Mesendoderm (in vitro differentiated cells): ENCODE data around the gene POLR3G.
A peak's percentile ranks its signal among the peaks of the same experiment; 100 is the strongest.

ENCODE experiments used
- DNase-seq: peaks from one replicate; pipeline ENCODE4 v3.0.0; 2013
- H2AK5ac ChIP-seq: 2 replicates; pipeline ENCODE4 v1.6.1; 2013; ENCODE audit warnings: low read length, inconsistent platforms
- H2BK120ac ChIP-seq: 2 replicates; pipeline ENCODE4 v1.6.1; 2013; ENCODE audit warnings: low read depth, mild to moderate bottlenecking, low read length, moderate library complexity, mixed read lengths
- H2BK15ac ChIP-seq: replicated peaks from 2 replicates; pipeline ENCODE4 v1.6.1; 2013; ENCODE audit warnings: low read depth, mild to moderate bottlenecking, moderate library complexity
- H2BK5ac ChIP-seq: 2 replicates; pipeline ENCODE4 v1.6.1; 2013; ENCODE audit warnings: low read length, inconsistent platforms
- H3K18ac ChIP-seq: 2 replicates; pipeline ENCODE4 v1.6.1; 2013; ENCODE audit warnings: mild to moderate bottlenecking, low read length, mixed read lengths
- H3K23ac ChIP-seq: one replicate; pipeline ENCODE4 v1.6.1; 2013; ENCODE audit warnings: low read length
- H3K27ac ChIP-seq: 2 replicates; pipeline ENCODE4 v1.5.1; 2013; ENCODE audit warnings: low read depth, mild to moderate bottlenecking, inconsistent platforms, low read length, moderate library complexity
- H3K27me3 ChIP-seq: 2 replicates; pipeline ENCODE4 v1.6.1; 2013; ENCODE audit warnings: low read length, control low read depth, mild to moderate bottlenecking, inconsistent platforms; ENCODE audit not compliant: insufficient read depth, poor library complexity
- H3K36me3 ChIP-seq: 2 replicates; pipeline ENCODE4 v1.6.1; 2013; ENCODE audit warnings: low read length, inconsistent platforms; ENCODE audit not compliant: control insufficient read depth, insufficient read depth
- H3K4ac ChIP-seq: one replicate; pipeline ENCODE4 v1.6.1; 2013; ENCODE audit warnings: low read depth, mild to moderate bottlenecking, low read length, moderate library complexity
- H3K4me1 ChIP-seq: 2 replicates; pipeline ENCODE4 v1.6.1; 2013; ENCODE audit warnings: low read depth, low read length, inconsistent platforms; ENCODE audit not compliant: control insufficient read depth
- H3K4me2 ChIP-seq: 2 replicates; pipeline ENCODE4 v1.6.1; 2013; ENCODE audit warnings: low read length
- H3K4me3 ChIP-seq: 2 replicates; pipeline ENCODE4 v1.5.1; 2013; ENCODE audit warnings: mild to moderate bottlenecking, low read length
- H3K56ac ChIP-seq: one replicate; pipeline ENCODE4 v1.6.1; 2013; ENCODE audit warnings: low read length
- H3K79me1 ChIP-seq: 2 replicates; pipeline ENCODE4 v1.6.1; 2013; ENCODE audit warnings: low read length, inconsistent platforms
- H3K79me2 ChIP-seq: 2 replicates; pipeline ENCODE4 v1.6.1; 2013; ENCODE audit warnings: mild to moderate bottlenecking, low read length; ENCODE audit not compliant: control insufficient read depth, insufficient read depth
- H3K9ac ChIP-seq: 2 replicates; pipeline ENCODE4 v1.6.1; 2013; ENCODE audit warnings: low read length, inconsistent platforms
- H4K5ac ChIP-seq: one replicate; pipeline ENCODE4 v1.6.1; 2013; ENCODE audit warnings: low read length
- H4K8ac ChIP-seq: one replicate; pipeline ENCODE4 v1.6.1; 2013; ENCODE audit warnings: low read depth, mild to moderate bottlenecking, control low read depth, low read length, moderate library complexity
- WGBS: extraction: QIAGEN DNeasy Blood & Tissue Kit; methylation state at CpG from one replicate; pipeline ENCODE4 v1.1.7; 2013; ENCODE audit warnings: low lambda C conversion rate, missing lambda C conversion rate; ENCODE audit not compliant: insufficient coverage; ENCODE audit errors: extremely low coverage; 5-methylcytosine and 5-hydroxymethylcytosine counted together

The POLR3G gene

DNA sequence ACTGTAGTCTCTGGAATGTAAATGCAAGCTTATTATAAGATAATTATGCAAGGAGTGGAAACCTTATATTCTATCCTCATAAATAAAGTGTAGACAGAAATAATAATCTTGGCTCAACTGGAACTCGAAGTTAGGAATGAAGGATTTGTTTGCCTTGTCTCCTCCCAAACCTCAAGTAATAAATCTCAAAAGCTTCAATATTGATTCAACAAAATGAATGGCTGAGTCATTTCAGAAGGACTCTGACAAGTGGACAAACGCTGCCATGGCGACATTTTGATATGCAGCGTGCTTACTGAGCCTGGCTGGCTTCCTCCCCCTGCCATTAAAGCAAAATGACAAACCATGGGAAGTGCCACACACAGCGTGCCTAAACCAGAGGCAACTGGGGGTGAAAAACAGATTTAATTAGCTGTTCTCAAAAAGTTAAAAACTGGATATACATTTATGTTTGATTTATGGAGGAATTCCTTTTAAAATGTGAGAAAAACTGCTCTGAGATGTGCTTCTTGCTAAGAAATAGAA is 73.5 kb downstream of the POLR3G start:
- no peaks in the 10 kb centered on the region for H3K79me2 ChIP-seq
- H2BK5ac ChIP-seq = no peak overlapping the region
- no peak overlapping the region for H3K23ac ChIP-seq
- no peak overlapping the region for H3K9ac ChIP-seq
- H3K56ac ChIP-seq = no peak overlapping the region
- no peak overlapping the region for H3K4me3 ChIP-seq
- no peaks in the 10 kb centered on the region for H3K36me3 ChIP-seq
- no peak overlapping the region for H3K18ac ChIP-seq
- H3K4ac ChIP-seq = no peak overlapping the region
- no peaks in the 10 kb centered on the region for H3K4me1 ChIP-seq
- no peak overlapping the region for H2BK120ac ChIP-seq
- no peak overlapping the region for H4K8ac ChIP-seq
- no peak overlapping the region for H2AK5ac ChIP-seq
- DNase-seq = peak; percentile 46
- H3K4me2 ChIP-seq = no peak overlapping the region
- H3K79me1 ChIP-seq = no peaks in the 10 kb centered on the region
- H2BK15ac ChIP-seq = no peak overlapping the region
- H3K27ac ChIP-seq = no peak overlapping the region
- no peaks in the 10 kb centered on the region for H3K27me3 ChIP-seq
- no CpG with 5 or more reads among the region's 5 CpGs for WGBS
- H4K5ac ChIP-seq = no peak overlapping the region

DNA sequence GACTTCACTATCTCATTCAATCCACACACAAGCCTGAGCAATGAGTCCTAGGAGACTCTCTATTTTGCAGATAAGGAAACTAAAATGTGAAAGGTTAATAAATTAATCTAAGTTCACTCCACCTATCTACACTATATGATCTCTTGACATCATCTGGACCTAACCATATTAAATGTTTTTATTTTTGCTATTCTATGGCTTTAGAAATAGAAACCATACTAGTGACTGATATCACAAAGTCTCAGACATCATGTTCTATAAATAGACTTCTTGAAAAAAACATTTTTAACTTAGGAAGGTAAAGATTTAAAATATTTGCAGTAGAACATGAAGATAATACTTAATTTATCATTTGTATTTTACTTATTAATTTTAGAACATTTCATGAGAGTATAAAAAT is 74.6 kb downstream of the POLR3G start:
- Histone ChIP-seq H3K4me1 (no peaks in the 10 kb centered on the region), H2BK120ac (no peak overlapping the region), H3K79me2 (no peaks in the 10 kb centered on the region), H3K79me1 (no peaks in the 10 kb centered on the region), H3K4ac (no peak overlapping the region), H3K4me3 (no peak overlapping the region), H2BK5ac (no peak overlapping the region), H4K8ac (no peak overlapping the region), H2BK15ac (no peak overlapping the region), H3K23ac (no peak overlapping the region), H4K5ac (no peak overlapping the region), H3K18ac (no peak overlapping the region), H3K27ac (no peak overlapping the region), H3K4me2 (no peak overlapping the region), H3K9ac (no peak overlapping the region), H3K36me3 (no peaks in the 10 kb centered on the region), H2AK5ac (no peak overlapping the region), H3K27me3 (no peaks in the 10 kb centered on the region), H3K56ac (no peak overlapping the region)
- no peak for DNase-seq

DNA sequence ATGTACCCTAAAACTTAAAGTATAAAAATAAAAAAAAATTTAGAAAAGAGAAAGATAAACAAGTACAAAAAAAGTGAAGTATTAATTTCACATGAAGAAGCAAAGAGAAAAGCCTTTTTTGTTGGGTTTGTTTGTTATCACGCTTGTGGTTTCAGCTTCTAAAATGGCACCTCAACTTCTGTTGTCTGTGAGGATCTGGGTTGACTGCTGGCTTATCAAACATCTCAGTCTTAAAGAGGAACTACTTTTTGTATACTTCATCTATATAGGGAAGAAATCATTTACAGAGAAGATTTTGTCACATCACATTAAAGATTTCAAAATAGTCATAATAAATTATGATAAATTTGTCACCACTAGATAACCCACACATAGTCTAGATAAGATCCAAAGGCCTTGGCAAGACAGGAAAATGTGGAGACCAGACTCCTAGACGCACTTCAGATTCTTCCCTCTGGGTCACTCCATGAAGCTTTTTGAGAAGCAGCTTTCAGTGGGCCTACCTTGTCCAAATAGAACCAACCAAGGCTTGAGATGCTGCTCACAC is 75.1 kb downstream of the POLR3G start:
- H2BK5ac ChIP-seq = no peak overlapping the region
- H3K36me3 ChIP-seq = no peaks in the 10 kb centered on the region
- no peak overlapping the region for H3K4ac ChIP-seq
- no peak overlapping the region for H3K27ac ChIP-seq
- H2BK15ac ChIP-seq = no peak overlapping the region
- H3K79me2 ChIP-seq = no peaks in the 10 kb centered on the region
- H3K23ac ChIP-seq = no peak overlapping the region
- WGBS = no CpG with 5 or more reads among the region's 2 CpGs
- no peak overlapping the region for H3K56ac ChIP-seq
- no peak overlapping the region for H4K8ac ChIP-seq
- H3K79me1 ChIP-seq = no peaks in the 10 kb centered on the region
- no peaks in the 10 kb centered on the region for H3K27me3 ChIP-seq
- H3K4me3 ChIP-seq = no peak overlapping the region
- no peak overlapping the region for H3K9ac ChIP-seq
- H4K5ac ChIP-seq = no peak overlapping the region
- H2AK5ac ChIP-seq = no peak overlapping the region
- no peak overlapping the region for H3K4me2 ChIP-seq
- H3K18ac ChIP-seq = no peak overlapping the region
- H3K4me1 ChIP-seq = no peaks in the 10 kb centered on the region
- no peak for DNase-seq
- no peak overlapping the region for H2BK120ac ChIP-seq

DNA sequence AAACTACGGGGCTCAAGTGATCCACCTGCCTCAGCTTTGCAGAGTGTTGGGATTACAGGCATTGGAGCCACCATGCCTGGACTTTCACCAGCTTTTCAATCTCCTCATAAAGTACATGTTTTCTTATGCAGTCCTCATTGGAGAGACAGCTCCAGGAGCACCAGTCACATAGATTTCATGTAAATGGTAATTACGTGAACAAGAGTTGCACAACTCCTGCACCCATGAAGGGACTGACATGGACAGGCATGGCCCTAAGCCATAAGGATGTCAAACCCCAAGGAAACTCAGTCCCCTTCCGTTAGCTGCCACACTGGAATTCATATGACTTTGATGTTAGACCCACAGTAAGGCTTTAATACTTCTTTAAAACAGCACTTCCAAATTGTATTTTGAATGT is 76.3 kb downstream of the POLR3G start:
- Histone ChIP-seq H3K4me1 (no peaks in the 10 kb centered on the region), H3K4ac (peak overlapping the region; percentile 36), H3K36me3 (no peaks in the 10 kb centered on the region), H2BK5ac (no peak overlapping the region), H3K4me3 (no peak overlapping the region), H4K5ac (no peak overlapping the region), H3K56ac (no peak overlapping the region), H3K79me2 (no peaks in the 10 kb centered on the region), H3K18ac (no peak overlapping the region), H4K8ac (no peak overlapping the region), H3K27me3 (no peaks in the 10 kb centered on the region), H2BK120ac (no peak overlapping the region), H3K27ac (no peak overlapping the region), H2AK5ac (no peak overlapping the region), H2BK15ac (no peak overlapping the region), H3K23ac (no peak overlapping the region), H3K9ac (no peak overlapping the region), H3K79me1 (no peaks in the 10 kb centered on the region), H3K4me2 (no peak overlapping the region)
- WGBS = no CpG with 5 or more reads among the region's 3 CpGs
- DNase-seq = no peak

DNA sequence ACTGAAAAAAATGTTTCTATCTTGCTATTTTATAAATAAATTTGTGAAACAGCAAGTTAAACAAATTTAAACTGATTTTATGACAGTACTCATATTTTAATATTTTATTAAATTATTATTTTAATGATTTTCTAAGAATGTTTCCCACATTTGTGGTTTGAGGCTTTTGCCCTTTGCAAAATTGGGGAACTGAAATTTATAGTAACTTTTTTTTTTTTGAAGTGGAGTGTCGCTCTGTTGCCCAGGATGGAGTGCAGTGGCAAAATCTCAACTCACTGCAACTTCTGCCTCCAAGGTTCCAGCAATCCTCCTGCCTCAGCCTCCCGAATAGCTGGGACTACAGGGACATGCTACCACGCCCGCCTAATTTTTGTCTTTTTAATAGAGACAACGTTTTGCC is 76.7 kb downstream of the POLR3G start:
- H3K4me2 ChIP-seq = no peak overlapping the region

DNA sequence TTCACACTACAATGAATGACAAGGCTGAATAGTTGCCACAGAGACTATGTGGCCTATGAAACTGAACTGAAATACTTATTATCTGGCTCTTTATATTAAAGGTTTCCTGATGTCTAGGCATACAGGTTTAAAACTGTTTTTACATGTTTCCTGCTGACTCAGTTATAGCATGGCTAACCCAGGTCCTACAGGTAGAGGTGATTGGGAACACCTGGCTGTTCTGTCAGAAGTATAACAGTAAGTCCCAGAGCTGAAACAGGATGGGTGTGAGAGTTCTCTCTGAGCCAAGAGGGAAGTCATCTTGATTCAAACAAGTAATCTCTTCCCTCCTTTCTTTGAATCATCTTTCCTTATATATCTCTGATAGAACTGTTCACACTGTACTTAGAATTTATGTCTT is 79.0 kb downstream of the POLR3G start:
- Histone ChIP-seq H3K9ac (no peak overlapping the region), H4K8ac (no peak overlapping the region), H2BK120ac (no peak overlapping the region), H3K27me3 (no peaks in the 10 kb centered on the region), H2BK5ac (no peak overlapping the region), H3K27ac (no peak overlapping the region), H3K56ac (no peak overlapping the region), H3K4me1 (no peaks in the 10 kb centered on the region), H3K23ac (no peak overlapping the region), H4K5ac (no peak overlapping the region), H3K36me3 (no peaks in the 10 kb centered on the region), H3K79me1 (no peaks in the 10 kb centered on the region), H2AK5ac (no peak overlapping the region), H3K4ac (no peak overlapping the region), H3K79me2 (no peaks in the 10 kb centered on the region), H3K4me3 (no peak overlapping the region), H3K18ac (no peak overlapping the region), H2BK15ac (no peak overlapping the region), H3K4me2 (no peak overlapping the region)
- DNase-seq = no peak

More for the DNA sequence above, 76.7 kb downstream of the POLR3G start:
- H3K36me3 ChIP-seq = no peaks in the 10 kb centered on the region
- H3K79me2 ChIP-seq = no peaks in the 10 kb centered on the region
- no CpG with 5 or more reads among the region's 5 CpGs for WGBS
- H2BK120ac ChIP-seq = no peak overlapping the region
- H3K23ac ChIP-seq = no peak overlapping the region
- H3K27ac ChIP-seq = no peak overlapping the region
- H3K4ac ChIP-seq = no peak overlapping the region
- DNase-seq = no peak
- H4K5ac ChIP-seq = no peak overlapping the region
- no peak overlapping the region for H2AK5ac ChIP-seq
- no peak overlapping the region for H3K9ac ChIP-seq
- H3K4me3 ChIP-seq = no peak overlapping the region
- H2BK5ac ChIP-seq = no peak overlapping the region
- H3K4me1 ChIP-seq = no peaks in the 10 kb centered on the region
- no peaks in the 10 kb centered on the region for H3K79me1 ChIP-seq
- H3K56ac ChIP-seq = no peak overlapping the region
- no peak overlapping the region for H4K8ac ChIP-seq
- no peak overlapping the region for H2BK15ac ChIP-seq
- no peak overlapping the region for H3K18ac ChIP-seq
- H3K27me3 ChIP-seq = no peaks in the 10 kb centered on the region
